Measurements from ENCODE around the gene CADPS.

DNA sequence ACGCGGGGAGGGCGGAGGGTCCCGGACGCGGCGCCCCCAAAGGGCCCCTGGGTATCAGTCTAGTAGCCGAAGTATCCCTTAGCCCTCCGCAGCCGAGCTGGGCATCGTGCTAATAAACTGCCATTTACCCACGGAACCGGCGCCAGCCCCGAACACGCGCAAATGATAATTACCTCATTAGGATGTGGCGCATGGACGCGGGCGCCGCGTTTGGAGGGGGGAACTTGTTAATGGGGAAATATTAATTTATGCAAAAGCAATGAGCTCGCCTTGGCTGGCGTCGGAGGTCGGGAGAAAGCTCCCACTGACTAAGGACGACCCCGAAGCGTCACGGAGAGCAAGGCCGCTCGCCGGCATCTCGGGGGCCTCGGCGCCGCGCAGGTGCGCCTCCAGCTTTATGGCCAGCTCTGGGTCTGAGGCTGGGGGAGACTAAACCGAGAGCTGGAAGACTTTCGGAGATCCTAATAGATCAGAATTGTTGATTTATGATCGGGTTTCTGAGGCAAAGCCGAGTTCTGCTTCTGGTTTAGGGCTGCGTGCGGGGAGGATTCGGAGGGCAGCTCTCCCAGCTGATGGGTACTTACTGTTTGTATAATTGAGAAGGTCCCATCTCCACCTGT, 501.4 kb downstream of the CADPS start:
- TF ChIP-seq RAD21 (conservative IDR thresholded peaks at IDR 0.05 in 1 of 2, IDR thresholded peaks at IDR 0.05 in 1 of 2) (no peak), JUN (IDR thresholded peaks at IDR 0.05) (no peak), TP53 (CRISPR knock-in tag; IDR thresholded peaks at IDR 0.05) (no peak), EP300 (IDR thresholded peaks at IDR 0.05) (no peak), MAFK (IDR thresholded peaks at IDR 0.05; ENCODE audit: partially characterized antibody) (no peak), CEBPB (IDR thresholded peaks at IDR 0.05) (no peak), NFE2L2 (conservative IDR thresholded peaks at IDR 0.05; ENCODE audit: low read length) (no peak), POLR2A (IDR thresholded peaks at IDR 0.05; ENCODE audit: low read length) (no peak), JUNB (IDR thresholded peaks at IDR 0.05) (no peak), RFX5 (IDR thresholded peaks at IDR 0.05) (no peak)
- TF ChIP-seq, protein P1, sequence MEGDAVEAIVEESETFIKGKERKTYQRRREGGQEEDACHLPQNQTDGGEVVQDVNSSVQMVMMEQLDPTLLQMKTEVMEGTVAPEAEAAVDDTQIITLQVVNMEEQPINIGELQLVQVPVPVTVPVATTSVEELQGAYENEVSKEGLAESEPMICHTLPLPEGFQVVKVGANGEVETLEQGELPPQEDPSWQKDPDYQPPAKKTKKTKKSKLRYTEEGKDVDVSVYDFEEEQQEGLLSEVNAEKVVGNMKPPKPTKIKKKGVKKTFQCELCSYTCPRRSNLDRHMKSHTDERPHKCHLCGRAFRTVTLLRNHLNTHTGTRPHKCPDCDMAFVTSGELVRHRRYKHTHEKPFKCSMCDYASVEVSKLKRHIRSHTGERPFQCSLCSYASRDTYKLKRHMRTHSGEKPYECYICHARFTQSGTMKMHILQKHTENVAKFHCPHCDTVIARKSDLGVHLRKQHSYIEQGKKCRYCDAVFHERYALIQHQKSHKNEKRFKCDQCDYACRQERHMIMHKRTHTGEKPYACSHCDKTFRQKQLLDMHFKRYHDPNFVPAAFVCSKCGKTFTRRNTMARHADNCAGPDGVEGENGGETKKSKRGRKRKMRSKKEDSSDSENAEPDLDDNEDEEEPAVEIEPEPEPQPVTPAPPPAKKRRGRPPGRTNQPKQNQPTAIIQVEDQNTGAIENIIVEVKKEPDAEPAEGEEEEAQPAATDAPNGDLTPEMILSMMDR (IDR thresholded peaks at IDR 0.05): no peak
- TF ChIP-seq, protein P2, sequence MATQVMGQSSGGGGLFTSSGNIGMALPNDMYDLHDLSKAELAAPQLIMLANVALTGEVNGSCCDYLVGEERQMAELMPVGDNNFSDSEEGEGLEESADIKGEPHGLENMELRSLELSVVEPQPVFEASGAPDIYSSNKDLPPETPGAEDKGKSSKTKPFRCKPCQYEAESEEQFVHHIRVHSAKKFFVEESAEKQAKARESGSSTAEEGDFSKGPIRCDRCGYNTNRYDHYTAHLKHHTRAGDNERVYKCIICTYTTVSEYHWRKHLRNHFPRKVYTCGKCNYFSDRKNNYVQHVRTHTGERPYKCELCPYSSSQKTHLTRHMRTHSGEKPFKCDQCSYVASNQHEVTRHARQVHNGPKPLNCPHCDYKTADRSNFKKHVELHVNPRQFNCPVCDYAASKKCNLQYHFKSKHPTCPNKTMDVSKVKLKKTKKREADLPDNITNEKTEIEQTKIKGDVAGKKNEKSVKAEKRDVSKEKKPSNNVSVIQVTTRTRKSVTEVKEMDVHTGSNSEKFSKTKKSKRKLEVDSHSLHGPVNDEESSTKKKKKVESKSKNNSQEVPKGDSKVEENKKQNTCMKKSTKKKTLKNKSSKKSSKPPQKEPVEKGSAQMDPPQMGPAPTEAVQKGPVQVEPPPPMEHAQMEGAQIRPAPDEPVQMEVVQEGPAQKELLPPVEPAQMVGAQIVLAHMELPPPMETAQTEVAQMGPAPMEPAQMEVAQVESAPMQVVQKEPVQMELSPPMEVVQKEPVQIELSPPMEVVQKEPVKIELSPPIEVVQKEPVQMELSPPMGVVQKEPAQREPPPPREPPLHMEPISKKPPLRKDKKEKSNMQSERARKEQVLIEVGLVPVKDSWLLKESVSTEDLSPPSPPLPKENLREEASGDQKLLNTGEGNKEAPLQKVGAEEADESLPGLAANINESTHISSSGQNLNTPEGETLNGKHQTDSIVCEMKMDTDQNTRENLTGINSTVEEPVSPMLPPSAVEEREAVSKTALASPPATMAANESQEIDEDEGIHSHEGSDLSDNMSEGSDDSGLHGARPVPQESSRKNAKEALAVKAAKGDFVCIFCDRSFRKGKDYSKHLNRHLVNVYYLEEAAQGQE (IDR thresholded peaks at IDR 0.05): no peak

All from A549 (cell line).